Measurements from ENCODE around the gene CEP170. TPM values are rescaled to one million over a fixed set of nuclear protein-coding genes. Genes with fewer than 3 reads are reported as not detected.
A peak's percentile ranks its signal among the peaks of the same experiment; 100 is the strongest.

The CEP170 gene
- total RNA-seq, 1 donor from 2014 or later = 30.9 TPM

DNA sequence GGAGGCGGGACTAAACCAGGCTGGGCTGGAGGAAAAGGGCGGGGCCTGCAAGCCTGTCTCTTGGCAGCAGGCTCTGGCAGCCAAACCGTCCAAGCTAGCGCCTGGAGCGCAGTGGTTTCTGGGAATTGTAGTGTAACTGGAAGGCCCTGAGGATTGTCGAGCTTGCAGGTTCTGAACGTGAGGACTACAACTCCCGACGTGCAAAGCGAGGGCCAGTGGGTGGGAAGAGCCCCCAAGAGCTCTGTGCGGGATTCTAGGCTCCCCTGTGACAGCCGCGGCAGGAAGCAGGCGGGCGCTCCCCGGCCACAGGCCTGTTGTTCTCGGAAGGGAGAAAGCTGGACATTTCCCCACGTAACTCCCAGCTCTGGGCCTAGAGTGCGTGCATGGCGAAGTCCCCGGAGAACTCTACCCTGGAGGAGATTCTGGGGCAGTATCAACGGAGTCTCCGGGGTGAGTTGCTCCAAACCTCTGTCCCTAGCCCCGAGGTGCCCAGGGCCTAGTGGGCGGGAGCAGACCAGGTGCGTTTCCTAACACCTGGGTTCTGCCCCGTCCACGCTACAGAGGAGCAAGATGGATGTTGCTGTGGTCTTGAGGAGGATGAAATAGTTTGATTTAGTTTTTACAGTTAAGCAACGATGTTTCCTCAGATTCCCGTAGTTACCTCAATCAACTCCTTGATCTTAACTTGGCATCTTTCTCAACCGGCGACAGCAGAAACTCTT is 871 bp upstream of the CEP170 start, which contains the start of gene SDCCAG8:
Gene SDCCAG8, plus strand, starts transcription at position 251 of the 722 bp plus-strand sequence. Its CDS starts 133 bp downstream, at position 384.
- DNase-seq (ENCODE audit: low spot score in 2 of 2) = peak; percentile 98 to 100
- H3K27me3 ChIP-seq = no peaks in the 10 kb centered on the region
- TF ChIP-seq, protein P1, sequence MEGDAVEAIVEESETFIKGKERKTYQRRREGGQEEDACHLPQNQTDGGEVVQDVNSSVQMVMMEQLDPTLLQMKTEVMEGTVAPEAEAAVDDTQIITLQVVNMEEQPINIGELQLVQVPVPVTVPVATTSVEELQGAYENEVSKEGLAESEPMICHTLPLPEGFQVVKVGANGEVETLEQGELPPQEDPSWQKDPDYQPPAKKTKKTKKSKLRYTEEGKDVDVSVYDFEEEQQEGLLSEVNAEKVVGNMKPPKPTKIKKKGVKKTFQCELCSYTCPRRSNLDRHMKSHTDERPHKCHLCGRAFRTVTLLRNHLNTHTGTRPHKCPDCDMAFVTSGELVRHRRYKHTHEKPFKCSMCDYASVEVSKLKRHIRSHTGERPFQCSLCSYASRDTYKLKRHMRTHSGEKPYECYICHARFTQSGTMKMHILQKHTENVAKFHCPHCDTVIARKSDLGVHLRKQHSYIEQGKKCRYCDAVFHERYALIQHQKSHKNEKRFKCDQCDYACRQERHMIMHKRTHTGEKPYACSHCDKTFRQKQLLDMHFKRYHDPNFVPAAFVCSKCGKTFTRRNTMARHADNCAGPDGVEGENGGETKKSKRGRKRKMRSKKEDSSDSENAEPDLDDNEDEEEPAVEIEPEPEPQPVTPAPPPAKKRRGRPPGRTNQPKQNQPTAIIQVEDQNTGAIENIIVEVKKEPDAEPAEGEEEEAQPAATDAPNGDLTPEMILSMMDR (IDR thresholded peaks at IDR 0.05) = no peak
- no peaks in the 10 kb centered on the region for H3K9me3 ChIP-seq
- intact Hi-C loops (cut with DNase I) = loop anchor here (5.0 to 10.0 kb wide), 6 partner anchors 51 to 1716 kb away; partner anchors contain the start of genes ADSS2, AKT3 and DESI2
- peaks cover 3 to 22% of the 10 kb centered on the region in 2 donors for H3K4me1 ChIP-seq
- H3K27ac ChIP-seq = peak within 1 kb of the TSS; percentile 97 to 99
- peak within 1 kb of the TSS; percentile 84 to 99 for H3K4me3 ChIP-seq
- no peaks in the 10 kb centered on the region for H3K36me3 ChIP-seq

DNA sequence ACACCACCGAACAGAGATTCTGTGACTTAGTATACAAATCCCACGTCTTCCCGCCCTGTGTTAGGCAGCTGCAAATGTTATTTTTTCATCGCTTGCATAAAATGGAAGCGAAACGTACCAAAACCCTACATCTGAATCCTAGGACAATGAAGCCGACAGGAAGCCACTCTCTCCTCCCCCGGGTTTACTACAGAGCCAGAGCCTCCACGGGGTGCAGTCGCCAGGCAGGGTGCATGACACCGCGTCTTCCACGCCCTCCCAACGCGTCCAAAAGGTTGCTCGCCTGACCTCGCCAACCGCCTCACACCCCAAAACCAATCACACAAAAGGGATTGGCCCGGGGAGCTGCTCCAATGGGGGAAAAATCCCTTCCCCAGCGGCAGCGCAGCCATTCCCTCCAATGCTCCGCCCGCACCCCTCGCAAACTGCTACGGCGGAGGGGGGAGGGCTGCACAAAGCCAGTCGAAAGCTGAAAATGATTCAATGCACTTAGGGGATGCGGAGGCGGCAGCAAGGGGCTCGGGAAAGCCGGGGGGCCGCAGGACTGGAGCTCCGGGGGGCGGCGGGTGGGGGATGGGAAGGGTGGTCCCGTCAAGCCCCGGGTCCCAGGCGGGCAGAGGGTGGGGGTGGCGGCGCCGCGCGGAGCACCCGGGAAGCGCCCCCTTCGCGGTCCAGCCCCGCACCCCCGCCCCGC is 701 bp downstream of the CEP170 start:
- no peaks in the 10 kb centered on the region for H3K9me3 ChIP-seq
- peaks cover 3 to 16% of the 10 kb centered on the region in 2 donors for H3K4me1 ChIP-seq
- intact Hi-C loops (cut with DNase I) = loop anchor here (10.0 kb wide), 1 partner anchor 50 kb away; no protein-coding TSS in a partner anchor
- peak overlapping the region; percentile 84 to 99 for H3K4me3 ChIP-seq
- H3K27me3 ChIP-seq = no peaks in the 10 kb centered on the region
- peak in 1 of 2 donors; percentile 78 for DNase-seq (ENCODE audit: low spot score in 2 of 2)
- TF ChIP-seq, protein P1 (IDR thresholded peaks at IDR 0.05) = no peak
- H3K36me3 ChIP-seq = no peaks in the 10 kb centered on the region
- peak overlapping the region; percentile 97 to 99 for H3K27ac ChIP-seq

DNA sequence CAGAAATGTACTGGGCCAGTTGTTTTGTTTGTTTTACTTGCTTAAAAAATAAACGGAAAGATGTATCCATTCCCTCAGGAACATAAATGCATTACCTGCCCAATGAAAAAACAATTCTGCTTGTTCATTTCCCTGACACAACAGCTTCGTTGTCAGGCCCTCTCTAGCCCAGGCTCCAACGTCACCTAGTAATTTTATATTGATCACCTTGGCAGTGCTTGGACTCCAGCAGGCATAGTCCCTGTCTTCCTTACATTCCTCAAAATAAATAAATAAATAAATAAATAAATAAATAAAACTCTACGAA is 1.2 kb downstream of the CEP170 start:
- Histone ChIP-seq H3K4me1 (peaks cover 3 to 16% of the 10 kb centered on the region in 2 donors), H3K27ac (peak overlapping the region; percentile 97 to 99)

DNA sequence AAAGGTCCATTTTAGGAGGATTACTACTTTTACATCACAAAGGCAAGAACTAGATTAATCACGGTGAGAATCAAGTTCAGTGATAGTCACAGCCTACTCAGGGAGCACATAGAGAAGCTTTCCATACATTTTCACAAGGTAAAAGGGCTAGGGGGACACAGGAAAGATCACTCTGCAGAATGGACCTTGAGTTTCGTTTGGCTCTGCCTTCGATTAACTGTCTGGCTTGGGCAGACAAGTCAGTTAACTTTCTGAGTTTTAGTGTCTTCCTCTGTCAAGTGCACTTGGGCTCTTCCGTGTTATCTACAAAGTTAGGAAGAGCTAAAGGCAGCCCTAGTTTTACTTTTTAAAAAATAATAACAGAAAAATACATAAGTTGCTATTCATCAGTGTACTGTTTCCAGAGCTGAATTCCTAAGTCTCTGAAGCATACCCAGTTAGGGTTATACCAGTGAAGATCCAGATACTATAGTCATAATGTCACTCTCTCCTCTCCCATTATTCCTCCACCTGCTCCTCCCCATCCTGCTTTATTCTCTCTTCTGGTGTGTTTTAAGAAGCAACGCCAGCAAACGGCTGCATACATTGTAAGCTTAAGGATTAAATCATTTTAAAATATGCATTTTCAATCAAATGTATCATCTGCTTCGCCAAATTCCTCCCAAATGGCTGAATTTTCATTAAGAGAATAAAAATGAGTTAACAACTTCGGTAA is 1.7 kb downstream of the CEP170 start:
- H3K4me3 ChIP-seq = peak overlapping the region; percentile 84 to 99
- no peak for DNase-seq (ENCODE audit: low spot score in 2 of 2)
- TF ChIP-seq, protein P1 (IDR thresholded peaks at IDR 0.05) = no peak
- H3K9me3 ChIP-seq = no peaks in the 10 kb centered on the region
- no peaks in the 10 kb centered on the region for H3K36me3 ChIP-seq
- H3K4me1 ChIP-seq = peaks cover 3 to 18% of the 10 kb centered on the region in 2 donors
- H3K27ac ChIP-seq = peak overlapping the region; percentile 97 to 99
- H3K27me3 ChIP-seq = no peaks in the 10 kb centered on the region
- intact Hi-C loops (cut with DNase I) = loop anchor here (10.0 kb wide), 1 partner anchor 49 kb away; no protein-coding TSS in a partner anchor

More for the DNA sequence above, 1.2 kb downstream of the CEP170 start:
- TF ChIP-seq, protein P1 (IDR thresholded peaks at IDR 0.05) = no peak
- H3K27me3 ChIP-seq = no peaks in the 10 kb centered on the region
- H3K9me3 ChIP-seq = no peaks in the 10 kb centered on the region
- no peak for DNase-seq (ENCODE audit: low spot score in 2 of 2)
- H3K4me3 ChIP-seq = peak overlapping the region; percentile 84 to 99
- intact Hi-C loops (cut with DNase I) = loop anchor here (10.0 kb wide), 1 partner anchor 49 kb away; no protein-coding TSS in a partner anchor
- no peaks in the 10 kb centered on the region for H3K36me3 ChIP-seq

DNA sequence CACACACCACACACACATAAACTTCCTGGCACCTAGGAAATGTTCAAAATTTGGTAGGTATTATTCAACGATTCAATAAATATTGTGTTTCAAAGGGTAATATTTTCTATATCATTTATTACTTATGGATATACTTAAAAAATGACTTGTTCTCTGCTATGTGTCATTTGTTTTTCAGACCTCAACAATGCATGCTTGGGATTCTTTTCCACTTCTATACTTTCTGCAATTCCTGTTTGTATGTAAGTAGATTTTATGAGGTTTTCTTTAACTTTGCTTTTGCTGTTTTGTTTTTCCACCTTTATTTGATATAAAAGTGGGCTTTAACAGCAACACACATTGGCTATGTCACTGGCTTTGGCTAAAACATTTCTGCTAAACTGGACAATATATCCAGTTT is 3.5 kb downstream of the CEP170 start:
- Histone ChIP-seq H3K4me3 (no peak overlapping the region), H3K36me3 (no peaks in the 10 kb centered on the region), H3K9me3 (no peaks in the 10 kb centered on the region), H3K27me3 (no peaks in the 10 kb centered on the region), H3K27ac (no peak overlapping the region), H3K4me1 (peaks cover 3 to 16% of the 10 kb centered on the region in 2 donors)
- intact Hi-C loops (cut with DNase I) = loop anchor here (10.0 kb wide), 1 partner anchor 47 kb away; no protein-coding TSS in a partner anchor
- TF ChIP-seq, protein P1 (IDR thresholded peaks at IDR 0.05) = no peak
- DNase-seq (ENCODE audit: low spot score in 2 of 2) = no peak

Data from ascending aorta (tissue), 2 donors.